ENCODE data around the gene MFSD2A. TPM values are rescaled to one million over a fixed set of nuclear protein-coding genes. Genes with fewer than 3 reads are reported as not detected.
"Not testable (repeated sequence)": the region's sequence is repeated elsewhere in the genome, so short reads cannot be mapped to it uniquely, and the experiment has no call there.

Gene MFSD2A
- 0.96 TPM for polyA plus RNA-seq (ENCODE audit: insufficient read length)

GRCh38 chr1:39954870-39955546 lies at the start of gene MFSD2A:
Gene MFSD2A, plus strand, starts transcription at chr1:39955145. Its CDS starts 148 bp downstream, at chr1:39955293.
- DNase-seq (ENCODE audit: low read depth) = no peak

GRCh38 chr1:39905172-39905571 lies 49.8 kb upstream of the MFSD2A start:
- DNase-seq (ENCODE audit: low read depth) = no peak

- no peak for DNase-seq (ENCODE audit: low read depth)
Observed at GRCh38 chr1:39907528-39908453, 47.2 kb upstream of the MFSD2A start.

GRCh38 chr1:39908534-39908933 lies 46.4 kb upstream of the MFSD2A start:
- no peak for DNase-seq (ENCODE audit: low read depth)

GRCh38 chr1:39910263-39910662 lies 44.7 kb upstream of the MFSD2A start:
- no peak for DNase-seq (ENCODE audit: low read depth)

GRCh38 chr1:39913136-39913535 lies 41.8 kb upstream of the MFSD2A start:
- not testable (repeated sequence) for DNase-seq (ENCODE audit: low read depth)

GRCh38 chr1:39915499-39916129 lies 39.3 kb upstream of the MFSD2A start:
- DNase-seq (ENCODE audit: low read depth) = no peak

GRCh38 chr1:39917825-39918224 lies 37.1 kb upstream of the MFSD2A start:
- DNase-seq (ENCODE audit: low read depth) = no peak

- no peak for DNase-seq (ENCODE audit: low read depth)
Observed at GRCh38 chr1:39919545-39919944, 35.4 kb upstream of the MFSD2A start.

GRCh38 chr1:39922251-39922688 lies 32.7 kb upstream of the MFSD2A start:
- no peak for DNase-seq (ENCODE audit: low read depth)

- DNase-seq (ENCODE audit: low read depth) = no peak
Observed at GRCh38 chr1:39925721-39926342, 29.1 kb upstream of the MFSD2A start.

- no peak for DNase-seq (ENCODE audit: low read depth)
Observed at GRCh38 chr1:39926343-39926793, 28.6 kb upstream of the MFSD2A start.

- no peak for DNase-seq (ENCODE audit: low read depth)
Observed at GRCh38 chr1:39926820-39927219, 28.1 kb upstream of the MFSD2A start.

- no peak for DNase-seq (ENCODE audit: low read depth)
Observed at GRCh38 chr1:39927538-39927937, 27.4 kb upstream of the MFSD2A start.

- DNase-seq (ENCODE audit: low read depth) = no peak
Observed at GRCh38 chr1:39928809-39929587, 25.9 kb upstream of the MFSD2A start.

GRCh38 chr1:39933956-39934941 lies 20.7 kb upstream of the MFSD2A start:
- no peak for DNase-seq (ENCODE audit: low read depth)

- no peak for DNase-seq (ENCODE audit: low read depth)
Observed at GRCh38 chr1:39936724-39937491, 18.0 kb upstream of the MFSD2A start.

GRCh38 chr1:39938856-39939255 lies 16.1 kb upstream of the MFSD2A start:
- no peak for DNase-seq (ENCODE audit: low read depth)

- DNase-seq (ENCODE audit: low read depth) = no peak
Observed at GRCh38 chr1:39940253-39940652, 14.7 kb upstream of the MFSD2A start.

Data from forelimb muscle (tissue), 1 donor.